HG03469 (cell line): ENCODE data around the gene THSD7B.

Experiments used
- ATAC-seq: cut with Tn5 transposase; IDR thresholded peaks from one replicate; pipeline ENCODE4 v1.9.1; 2021; ENCODE audit warnings: mild to moderate bottlenecking, moderate library complexity, moderate number of reproducible peaks; ENCODE audit not compliant: unreplicated experiment

THSD7B gene

GRCh38 chr2:137333386-137334165, 568.2 kb downstream of the THSD7B start:
- no peak for ATAC-seq

GRCh38 chr2:137336067-137336466, 570.7 kb downstream of the THSD7B start:
- ATAC-seq = no peak

GRCh38 chr2:137339051-137339450, 573.7 kb downstream of the THSD7B start:
- no peak for ATAC-seq

GRCh38 chr2:137345994-137346393, 580.6 kb downstream of the THSD7B start:
- no peak for ATAC-seq

- ATAC-seq = no peak
Measured at GRCh38 chr2:137348301-137348700, 583.0 kb downstream of the THSD7B start.

GRCh38 chr2:137357634-137358033, 592.3 kb downstream of the THSD7B start:
- ATAC-seq = no peak

- ATAC-seq = no peak
Measured at GRCh38 chr2:137367361-137367760, 602.0 kb downstream of the THSD7B start.

GRCh38 chr2:137369106-137369505, 603.8 kb downstream of the THSD7B start:
- ATAC-seq = no peak

GRCh38 chr2:137379186-137379585, 613.8 kb downstream of the THSD7B start:
- ATAC-seq = no peak

- no peak for ATAC-seq
Measured at GRCh38 chr2:137380610-137381009, 615.3 kb downstream of the THSD7B start.

GRCh38 chr2:137381731-137382130, 616.4 kb downstream of the THSD7B start:
- ATAC-seq = no peak

GRCh38 chr2:137383391-137383790, 618.0 kb downstream of the THSD7B start:
- ATAC-seq = no peak

GRCh38 chr2:137387044-137387443, 621.7 kb downstream of the THSD7B start:
- ATAC-seq = no peak

- ATAC-seq = no peak
Measured at GRCh38 chr2:137405496-137405895, 640.2 kb downstream of the THSD7B start.

- no peak for ATAC-seq
Measured at GRCh38 chr2:137411585-137411984, 646.2 kb downstream of the THSD7B start.

- ATAC-seq = no peak
Measured at GRCh38 chr2:137420744-137421143, 655.4 kb downstream of the THSD7B start.

GRCh38 chr2:137435162-137435561, 669.8 kb downstream of the THSD7B start:
- ATAC-seq = no peak

- ATAC-seq = no peak
Measured at GRCh38 chr2:137437386-137437785, 672.0 kb downstream of the THSD7B start.

GRCh38 chr2:137444970-137445369, 679.6 kb downstream of the THSD7B start:
- no peak for ATAC-seq

GRCh38 chr2:137449454-137449853, 684.1 kb downstream of the THSD7B start:
- no peak for ATAC-seq

GRCh38 chr2:137454886-137455285, 689.5 kb downstream of the THSD7B start:
- ATAC-seq = no peak

- ATAC-seq = peak; percentile 93
Measured at GRCh38 chr2:137467246-137467862, 702.0 kb downstream of the THSD7B start.
